Gastroesophageal sphincter (tissue), 4 donors: Measurements from ENCODE around the gene FRAT1. TPM values are rescaled to one million over a fixed set of nuclear protein-coding genes. Genes with fewer than 3 reads are reported as not detected.

Experiments used
- ATAC-seq: fragments of 150-250 bp; one replicate; pipeline ENCODE4 v1.9.1; 2016; ENCODE audit warnings: mild to moderate bottlenecking, moderate library complexity
- H3K27ac ChIP-seq, 4 donors: fragments of 200-600 bp; sonication (generic) in 3 of 4; 1 replicate in 3 of 4; 2 replicates in 1 of 4; pipeline ENCODE4 v1.5.1; 2016 to 2019
- H3K27me3 ChIP-seq: fragments of 200-600 bp; sonication (generic); one replicate; pipeline ENCODE4 v1.5.1; 2019
- H3K36me3 ChIP-seq, 2 donors: fragments of 200-600 bp; sonication (generic); one replicate each; pipeline ENCODE4 v1.5.1; 2019; ENCODE audit warnings: control low read depth in 1 of 2
- H3K4me1 ChIP-seq, 3 donors: fragments of 200-600 bp; sonication (generic); 1 replicate in 2 of 3; 2 replicates in 1 of 3; pipeline ENCODE4 v1.5.1; 2016 to 2019; ENCODE audit warnings: control low read depth in 2 of 3
- H3K4me3 ChIP-seq, 2 donors: fragments of 200-600 bp; sonication (generic); one replicate each; pipeline ENCODE4 v1.5.1; 2019; ENCODE audit warnings: mild to moderate bottlenecking in 1 of 2, moderate library complexity in 1 of 2
- H3K9me3 ChIP-seq, 3 donors: fragments of 200-600 bp; sonication (generic); one replicate each; pipeline ENCODE4 v1.5.1; 2017 to 2019; ENCODE audit warnings: control low read depth in 2 of 3
- EP300 ChIP-seq: sonication (generic); formaldehyde crosslinking; IDR thresholded peaks from one replicate; pipeline ENCODE4 v1.6.1; 2017; ENCODE audit warnings: antibody characterized with exemption, mild to moderate bottlenecking
- POLR2A ChIP-seq, 2 donors: fragments of 450-650 bp; IDR thresholded peaks; one replicate each; pipeline ENCODE4 v1.6.1; 2017; ENCODE audit warnings: antibody characterized with exemption in 2 of 2, mild to moderate bottlenecking in 2 of 2, moderate library complexity in 1 of 2
- POLR2AphosphoS5 ChIP-seq: sonication (generic); formaldehyde crosslinking; IDR thresholded peaks from one replicate; pipeline ENCODE4 v1.6.1; 2017; ENCODE audit warnings: antibody characterized with exemption
- WGBS, 2 donors: methylation state at CpG; one replicate each; pipeline ENCODE4 v1.1.5; 2018; ENCODE audit warnings: low coverage in 1 of 2; 5-methylcytosine and 5-hydroxymethylcytosine counted together
- total RNA-seq, 4 donors: library from RNA; depleted of rRNA; stranded (reverse); fragments of >200 nt; gene quantifications; one replicate each; pipeline ENCODE4 v1.1.0, GENCODE V29; 2016
- TF ChIP-seq, protein P1 (sequence below), 4 experiments: fragments of 200-600 bp in 2 of 4; fragments of 450-650 bp in 2 of 4; sonication (generic) in 1 of 4; IDR thresholded peaks; one replicate each; pipeline ENCODE4 v1.5.1; 2017 to 2019; ENCODE audit warnings: antibody characterized with exemption in 4 of 4, mild to moderate bottlenecking in 2 of 4, moderate library complexity in 2 of 4

Gene FRAT1
- total RNA-seq, 4 donors from 2014 or later, result 5.1 to 8.0 (median 5.5) TPM

DNA sequence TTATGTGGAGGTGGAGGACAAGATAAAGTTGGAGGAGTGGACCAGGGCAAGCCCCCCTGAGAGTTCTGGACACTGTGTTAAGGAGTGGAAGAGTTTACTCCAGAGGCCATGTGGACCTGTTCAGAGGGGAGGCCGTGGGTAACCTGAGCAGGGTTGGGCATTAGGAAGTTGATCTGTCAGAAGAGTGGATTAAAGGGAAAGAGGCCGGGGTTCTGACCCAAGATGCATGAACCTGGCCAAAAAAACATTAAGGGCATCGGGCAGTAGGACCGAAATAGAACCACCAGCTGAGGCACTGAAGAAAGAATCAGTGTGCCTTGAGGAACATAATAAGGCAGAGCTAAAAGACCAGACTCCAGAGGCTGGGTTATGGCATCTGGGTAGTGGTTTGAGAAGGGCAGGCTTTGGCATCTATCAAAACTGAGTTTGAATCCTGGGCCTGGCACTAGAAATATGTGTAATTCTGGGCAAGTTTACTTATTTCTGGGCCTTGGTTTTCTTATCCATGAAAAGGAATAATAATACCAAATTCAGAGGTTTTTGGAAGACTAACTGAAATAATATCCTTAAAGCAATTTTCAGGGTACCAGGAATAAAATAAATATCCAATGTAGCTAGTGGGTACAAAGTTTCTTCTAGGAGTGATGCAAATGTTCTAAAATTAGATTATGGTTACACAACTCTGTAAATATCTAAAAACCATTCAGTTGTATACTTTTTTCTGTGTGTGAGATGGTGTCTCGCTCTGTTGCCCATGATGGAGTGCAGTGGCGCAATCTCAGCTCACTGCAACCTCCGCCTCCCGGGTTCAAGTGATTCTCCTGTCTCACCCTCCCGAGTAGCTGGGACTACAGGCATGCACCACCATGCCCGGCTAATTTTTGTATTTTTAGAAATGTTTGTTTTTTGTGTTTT is 10.9 kb upstream of the FRAT1 start:
- no peak overlapping the region for H3K27ac ChIP-seq
- ATAC-seq, result no peak
- no peak overlapping the region for H3K4me3 ChIP-seq
- H3K36me3 ChIP-seq, result no peaks in the 10 kb centered on the region
- no peaks in the 10 kb centered on the region for H3K9me3 ChIP-seq
- H3K27me3 ChIP-seq, result no peaks in the 10 kb centered on the region
- WGBS, 2 donors, result 75 to 82% methylated on average over 9 to 10 of the region's 10 CpGs
- TF ChIP-seq EP300 (no peak), POLR2AphosphoS5 (no peak), POLR2A (IDR thresholded peaks at IDR 0.05) (no peak)
- TF ChIP-seq, protein P1, sequence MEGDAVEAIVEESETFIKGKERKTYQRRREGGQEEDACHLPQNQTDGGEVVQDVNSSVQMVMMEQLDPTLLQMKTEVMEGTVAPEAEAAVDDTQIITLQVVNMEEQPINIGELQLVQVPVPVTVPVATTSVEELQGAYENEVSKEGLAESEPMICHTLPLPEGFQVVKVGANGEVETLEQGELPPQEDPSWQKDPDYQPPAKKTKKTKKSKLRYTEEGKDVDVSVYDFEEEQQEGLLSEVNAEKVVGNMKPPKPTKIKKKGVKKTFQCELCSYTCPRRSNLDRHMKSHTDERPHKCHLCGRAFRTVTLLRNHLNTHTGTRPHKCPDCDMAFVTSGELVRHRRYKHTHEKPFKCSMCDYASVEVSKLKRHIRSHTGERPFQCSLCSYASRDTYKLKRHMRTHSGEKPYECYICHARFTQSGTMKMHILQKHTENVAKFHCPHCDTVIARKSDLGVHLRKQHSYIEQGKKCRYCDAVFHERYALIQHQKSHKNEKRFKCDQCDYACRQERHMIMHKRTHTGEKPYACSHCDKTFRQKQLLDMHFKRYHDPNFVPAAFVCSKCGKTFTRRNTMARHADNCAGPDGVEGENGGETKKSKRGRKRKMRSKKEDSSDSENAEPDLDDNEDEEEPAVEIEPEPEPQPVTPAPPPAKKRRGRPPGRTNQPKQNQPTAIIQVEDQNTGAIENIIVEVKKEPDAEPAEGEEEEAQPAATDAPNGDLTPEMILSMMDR (IDR thresholded peaks at IDR 0.05), result no peak
- no peaks in the 10 kb centered on the region for H3K4me1 ChIP-seq

DNA sequence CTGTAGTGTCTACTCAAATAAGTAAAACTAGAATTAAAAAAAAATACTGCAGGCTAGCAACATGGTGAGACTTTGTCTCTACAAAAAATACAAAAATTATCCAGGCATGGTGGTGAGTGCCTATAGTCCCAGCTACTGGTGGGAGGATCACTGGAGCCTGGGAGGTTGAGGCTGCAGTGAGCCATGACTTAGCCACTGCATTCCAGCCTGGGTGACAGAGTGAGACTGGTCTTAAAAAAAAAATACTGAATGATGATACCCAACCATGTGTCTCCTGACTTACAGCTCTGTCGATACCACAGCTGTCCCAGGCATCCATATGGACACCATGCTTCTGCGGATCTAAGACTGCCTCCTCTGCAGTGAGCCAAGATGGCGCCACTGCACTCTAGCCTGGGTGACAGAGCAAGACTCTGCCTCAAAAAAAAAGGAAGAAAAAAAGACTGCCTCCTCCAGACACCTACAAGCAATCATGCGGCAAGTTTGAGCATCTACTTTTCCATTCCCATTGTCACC is 7.9 kb upstream of the FRAT1 start:
- ATAC-seq, result no peak
- Histone ChIP-seq H3K4me1 (no peaks in the 10 kb centered on the region), H3K4me3 (no peak overlapping the region), H3K9me3 (no peaks in the 10 kb centered on the region), H3K36me3 (no peaks in the 10 kb centered on the region), H3K27me3 (no peaks in the 10 kb centered on the region), H3K27ac (no peak overlapping the region)
- TF ChIP-seq POLR2A (IDR thresholded peaks at IDR 0.05) (no peak), EP300 (no peak), POLR2AphosphoS5 (no peak)
- TF ChIP-seq, protein P1 (IDR thresholded peaks at IDR 0.05), result no peak
- WGBS, 2 donors, result 94 to 100% methylated on average over 2 to 4 of the region's 4 CpGs

DNA sequence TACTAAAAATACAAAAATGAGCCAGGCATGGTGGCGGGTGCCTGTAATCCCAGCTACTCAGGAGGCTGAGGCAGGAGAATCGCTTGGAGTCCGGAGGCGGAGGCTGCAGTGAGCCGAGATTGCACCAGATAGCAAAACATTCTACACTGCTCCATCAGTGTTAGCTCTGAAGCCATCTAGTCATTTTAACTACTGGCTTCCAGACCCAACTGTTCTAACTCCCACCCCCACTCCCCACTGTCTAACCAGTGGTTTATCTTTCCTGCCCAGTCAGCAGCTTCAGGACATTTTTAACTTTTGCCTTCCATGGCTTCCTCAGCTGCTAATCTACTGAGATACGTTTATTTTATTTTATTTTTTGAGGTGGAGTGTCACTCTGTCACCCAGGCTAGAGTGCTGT is 6.2 kb upstream of the FRAT1 start:
- no peak overlapping the region for H3K27ac ChIP-seq
- TF ChIP-seq, protein P1 (IDR thresholded peaks at IDR 0.05), result no peak
- TF ChIP-seq POLR2A (IDR thresholded peaks at IDR 0.05), result no peak
- no peak for TF ChIP-seq POLR2AphosphoS5
- TF ChIP-seq EP300, result no peak
- WGBS, 2 donors, result 67 to 92% methylated on average over 2 to 6 of the region's 6 CpGs

DNA sequence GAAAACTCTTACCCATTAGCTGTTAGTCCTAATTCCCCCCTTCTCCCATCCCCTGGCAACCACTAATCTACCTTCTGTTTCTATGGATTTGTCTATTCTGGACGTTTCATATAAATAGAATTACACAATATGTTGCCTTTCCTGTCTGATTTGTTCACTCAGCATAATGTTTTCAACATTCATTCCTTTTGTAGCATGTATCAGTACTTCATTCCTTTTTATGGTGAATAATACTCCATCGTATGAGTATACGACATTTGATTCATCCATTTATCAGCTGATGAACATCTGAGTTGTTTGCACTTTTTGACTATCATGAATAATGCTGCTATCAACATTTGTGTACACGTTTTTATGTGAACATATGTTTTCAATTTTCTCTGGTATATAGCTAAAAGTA is 4.4 kb upstream of the FRAT1 start:
- H3K27me3 ChIP-seq, result no peaks in the 10 kb centered on the region
- no peak for ATAC-seq
- no peaks in the 10 kb centered on the region for H3K36me3 ChIP-seq
- no peak overlapping the region for H3K27ac ChIP-seq
- H3K4me3 ChIP-seq, result no peak overlapping the region
- 54 to 64% methylated on average over 4 of the region's 4 CpGs for WGBS, 2 donors
- H3K4me1 ChIP-seq, result peaks cover 0 to 6% (median 0%) of the 10 kb centered on the region in 3 donors
- no peaks in the 10 kb centered on the region for H3K9me3 ChIP-seq
- TF ChIP-seq POLR2A (IDR thresholded peaks at IDR 0.05), result no peak
- TF ChIP-seq, protein P1 (IDR thresholded peaks at IDR 0.05), result no peak
- no peak for TF ChIP-seq POLR2AphosphoS5
- TF ChIP-seq EP300, result no peak

More for the DNA sequence above, 6.2 kb upstream of the FRAT1 start:
- Histone ChIP-seq H3K4me3 (no peak overlapping the region), H3K36me3 (no peaks in the 10 kb centered on the region), H3K4me1 (no peaks in the 10 kb centered on the region), H3K27me3 (no peaks in the 10 kb centered on the region), H3K9me3 (no peaks in the 10 kb centered on the region)
- ATAC-seq, result no peak
